WTC11 (cell line): ENCODE data around the gene RASAL2. TPM values are rescaled to one million over a fixed set of nuclear protein-coding genes. Genes with fewer than 3 reads are reported as not detected.

ENCODE experiments used
- ATAC-seq: fragments of 200-7000 bp; cut with Tn5 transposase; 2 replicates; pipeline ENCODE4 v1.10.0; 2021; ENCODE audit warnings: mild to moderate bottlenecking, moderate library complexity
- CTCF ChIA-PET: fragments of 300-600 bp; sonication (Branson Sonifier 250); formaldehyde crosslinking; loops from one replicate; lab custom pipeline; 2021; ENCODE audit warnings: antibody characterized with exemption; lab: Charles Lee
- POLR2A ChIA-PET: fragments of 350-600 bp; sonication (Branson Sonifier 250); formaldehyde crosslinking; loops from one replicate; lab custom pipeline; 2021; ENCODE audit warnings: antibody characterized with exemption; lab: Charles Lee
- DNase-seq: peaks from one replicate; pipeline ENCODE4 v3.0.0; 2021; ENCODE audit warnings: low spot score
- H3K27ac Mint-ChIP-seq: 2 replicates; pipeline ENCODE4 v1.8.0; 2021; ENCODE audit warnings: mixed read lengths
- H3K27me3 Mint-ChIP-seq: 2 replicates; pipeline ENCODE4 v1.8.0; 2021; ENCODE audit warnings: low read depth, mild to moderate bottlenecking, moderate library complexity, mixed read lengths
- H3K36me3 Mint-ChIP-seq: 2 replicates; pipeline ENCODE4 v1.8.0; 2021; ENCODE audit warnings: mixed read lengths
- H3K4me1 Mint-ChIP-seq: 2 replicates; pipeline ENCODE4 v1.8.0; 2022; ENCODE audit warnings: mixed read lengths
- H3K4me3 Mint-ChIP-seq: 2 replicates; pipeline ENCODE4 v1.8.0; 2021; ENCODE audit warnings: mild to moderate bottlenecking, moderate library complexity, mixed read lengths
- H3K9me3 Mint-ChIP-seq: 2 replicates; pipeline ENCODE4 v1.8.0; 2021; ENCODE audit warnings: mixed read lengths
- AFF4 ChIP-seq: sonication (generic); formaldehyde crosslinking; IDR thresholded peaks from 2 replicates; pipeline ENCODE4 v1.8.1; 2023; ENCODE audit warnings: mild to moderate bottlenecking, missing genetic modification reagents, borderline replicate concordance
- ATF6 ChIP-seq: sonication (generic); formaldehyde crosslinking; IDR thresholded peaks from 2 replicates; pipeline ENCODE4 v1.8.1; 2023; ENCODE audit warnings: mild to moderate bottlenecking, missing genetic modification reagents
- CBFB ChIP-seq: sonication (generic); formaldehyde crosslinking; IDR thresholded peaks from 2 replicates; pipeline ENCODE4 v1.8.1; 2022; ENCODE audit warnings: mild to moderate bottlenecking, low read depth, missing genetic modification reagents
- E2F1 ChIP-seq: sonication (generic); formaldehyde crosslinking; IDR thresholded peaks from 2 replicates; pipeline ENCODE4 v1.8.0; 2022; ENCODE audit warnings: mild to moderate bottlenecking, missing genetic modification reagents
- EMX1 ChIP-seq: fragments of 250-450 bp; sonication (Bioruptor Pico); IDR thresholded peaks from 2 replicates; pipeline ENCODE4 v1.8.0; 2021; ENCODE audit warnings: mild to moderate bottlenecking
- ETV6 ChIP-seq: sonication (generic); formaldehyde crosslinking; IDR thresholded peaks from 2 replicates; pipeline ENCODE4 v1.8.1; 2022; ENCODE audit warnings: mild to moderate bottlenecking, missing genetic modification reagents
- FOXK1 ChIP-seq: sonication (generic); formaldehyde crosslinking; IDR thresholded peaks from 2 replicates; pipeline ENCODE4 v1.8.0; 2022; ENCODE audit warnings: mild to moderate bottlenecking, moderate library complexity, missing genetic modification reagents
- FOXP1 ChIP-seq: sonication (generic); formaldehyde crosslinking; IDR thresholded peaks from 2 replicates; pipeline ENCODE4 v1.8.0; 2022; ENCODE audit warnings: missing genetic modification reagents, mild to moderate bottlenecking, moderate library complexity, borderline replicate concordance
- GTF2I ChIP-seq: fragments of 250-450 bp; sonication (Bioruptor Pico); conservative IDR thresholded peaks from 2 replicates; pipeline ENCODE4 v1.4.0; 2021; ENCODE audit warnings: mild to moderate bottlenecking
- PREB ChIP-seq: sonication (generic); formaldehyde crosslinking; IDR thresholded peaks from 2 replicates; pipeline ENCODE4 v1.8.1; 2022; ENCODE audit warnings: mild to moderate bottlenecking, missing genetic modification reagents, moderate library complexity, borderline replicate concordance
- SMAD3 ChIP-seq: sonication (generic); formaldehyde crosslinking; IDR thresholded peaks from 2 replicates; pipeline ENCODE4 v1.8.0; 2022; ENCODE audit warnings: missing genetic modification reagents, mild to moderate bottlenecking, borderline replicate concordance
- SMAD4 ChIP-seq: sonication (generic); formaldehyde crosslinking; IDR thresholded peaks from 2 replicates; pipeline ENCODE4 v1.8.0; 2022; ENCODE audit warnings: mild to moderate bottlenecking, missing genetic modification reagents
- TCF7 ChIP-seq: sonication (generic); formaldehyde crosslinking; IDR thresholded peaks from 2 replicates; pipeline ENCODE4 v1.8.0; 2022; ENCODE audit warnings: mild to moderate bottlenecking, low read depth, missing genetic modification reagents, moderate library complexity
- ZNF396 ChIP-seq: fragments of 250-450 bp; sonication (Bioruptor Pico); IDR thresholded peaks from 2 replicates; pipeline ENCODE4 v1.8.0; 2021; ENCODE audit warnings: mild to moderate bottlenecking, moderate library complexity, borderline replicate concordance
- total RNA-seq: library from RNA; stranded (reverse); gene quantifications from 3 replicates; pipeline ENCODE4 v1.2.3, GENCODE V29; 2021
- TF ChIP-seq, protein P1 (sequence below): sonication (generic); formaldehyde crosslinking; IDR thresholded peaks from 2 replicates; pipeline ENCODE4 v1.8.1; 2022; ENCODE audit warnings: mild to moderate bottlenecking, moderate library complexity, missing genetic modification reagents
- TF ChIP-seq, protein P2 (sequence below): fragments of 250-450 bp; sonication (Bioruptor Pico); IDR thresholded peaks from 2 replicates; pipeline ENCODE4 v1.9.0; 2021; ENCODE audit warnings: mild to moderate bottlenecking

RASAL2 gene
- total RNA-seq, 1 experiment from 2014 or later: 29.5 TPM

DNA sequence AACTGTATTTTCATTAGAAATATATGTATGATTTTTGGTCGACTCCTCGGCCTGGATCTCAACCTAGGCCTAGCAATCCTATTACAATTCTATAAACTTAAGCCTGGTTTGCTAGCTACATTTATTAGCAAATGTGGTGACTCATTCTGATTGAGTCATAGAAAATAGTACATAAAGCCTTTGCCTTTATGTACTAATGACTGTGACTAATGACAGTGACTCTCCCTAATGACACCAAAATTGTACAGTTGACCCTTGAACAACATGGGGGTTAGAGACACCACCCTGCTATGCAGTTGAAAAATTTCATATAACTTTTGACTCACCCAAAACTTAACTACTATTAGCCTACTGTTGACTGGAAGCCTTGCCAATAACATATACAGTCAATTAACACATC is 324.0 kb downstream of the RASAL2 start (continued):
- no peak for TF ChIP-seq AFF4 (CRISPR knock-in tag)
- TF ChIP-seq, protein P1, sequence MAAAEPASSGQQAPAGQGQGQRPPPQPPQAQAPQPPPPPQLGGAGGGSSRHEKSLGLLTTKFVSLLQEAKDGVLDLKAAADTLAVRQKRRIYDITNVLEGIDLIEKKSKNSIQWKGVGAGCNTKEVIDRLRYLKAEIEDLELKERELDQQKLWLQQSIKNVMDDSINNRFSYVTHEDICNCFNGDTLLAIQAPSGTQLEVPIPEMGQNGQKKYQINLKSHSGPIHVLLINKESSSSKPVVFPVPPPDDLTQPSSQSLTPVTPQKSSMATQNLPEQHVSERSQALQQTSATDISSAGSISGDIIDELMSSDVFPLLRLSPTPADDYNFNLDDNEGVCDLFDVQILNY: no peak
- TF ChIP-seq, protein P2, sequence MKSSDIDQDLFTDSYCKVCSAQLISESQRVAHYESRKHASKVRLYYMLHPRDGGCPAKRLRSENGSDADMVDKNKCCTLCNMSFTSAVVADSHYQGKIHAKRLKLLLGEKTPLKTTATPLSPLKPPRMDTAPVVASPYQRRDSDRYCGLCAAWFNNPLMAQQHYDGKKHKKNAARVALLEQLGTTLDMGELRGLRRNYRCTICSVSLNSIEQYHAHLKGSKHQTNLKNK: no peak
- no peak for TF ChIP-seq ETV6 (CRISPR knock-in tag)
- no peak for TF ChIP-seq CBFB (CRISPR knock-in tag)
- no peak for TF ChIP-seq FOXK1
- no peak for TF ChIP-seq EMX1 (CRISPR knock-in tag)
- TF ChIP-seq SMAD4: no peak
- TF ChIP-seq PREB: no peak
- TF ChIP-seq ZNF396: no peak
- TF ChIP-seq TCF7 (CRISPR knock-in tag): no peak

GRCh38 chr1:178418284-178418955 is 324.5 kb downstream of the RASAL2 start:
- Mint-ChIP-seq H3K9me3 (no peaks in the 10 kb centered on the region; the same call in 1 of the 2 replicates), H3K4me3 (no peak overlapping the region), H3K27ac (no peak overlapping the region), H3K36me3 (no peaks in the 10 kb centered on the region), H3K27me3 (no peaks in the 10 kb centered on the region), H3K4me1 (peaks cover 3% of the 10 kb centered on the region)
- CTCF ChIA-PET: no interaction called here
- no peak for TF ChIP-seq PREB
- TF ChIP-seq ATF6 (CRISPR knock-in tag): no peak
- no peak for TF ChIP-seq FOXP1
- TF ChIP-seq SMAD3: no peak
- no peak for TF ChIP-seq GTF2I (CRISPR knock-in tag)
- TF ChIP-seq E2F1 (CRISPR knock-in tag): no peak
- POLR2A ChIA-PET: no interaction called here
- ATAC-seq (no peak), DNase-seq (no peak)
